ENCODE measurements around the gene COIL. TPM values are rescaled to one million over a fixed set of nuclear protein-coding genes. Genes with fewer than 3 reads are reported as not detected.
A peak's percentile ranks its signal among the peaks of the same experiment; 100 is the strongest.

Gene COIL
- total and polyA plus RNA-seq, 9 of the 15 experiments (the other 6 are each of a cell fraction or from before 2014, with no cell fraction given): 23.9 to 41.3 (median 28.7) TPM

DNA sequence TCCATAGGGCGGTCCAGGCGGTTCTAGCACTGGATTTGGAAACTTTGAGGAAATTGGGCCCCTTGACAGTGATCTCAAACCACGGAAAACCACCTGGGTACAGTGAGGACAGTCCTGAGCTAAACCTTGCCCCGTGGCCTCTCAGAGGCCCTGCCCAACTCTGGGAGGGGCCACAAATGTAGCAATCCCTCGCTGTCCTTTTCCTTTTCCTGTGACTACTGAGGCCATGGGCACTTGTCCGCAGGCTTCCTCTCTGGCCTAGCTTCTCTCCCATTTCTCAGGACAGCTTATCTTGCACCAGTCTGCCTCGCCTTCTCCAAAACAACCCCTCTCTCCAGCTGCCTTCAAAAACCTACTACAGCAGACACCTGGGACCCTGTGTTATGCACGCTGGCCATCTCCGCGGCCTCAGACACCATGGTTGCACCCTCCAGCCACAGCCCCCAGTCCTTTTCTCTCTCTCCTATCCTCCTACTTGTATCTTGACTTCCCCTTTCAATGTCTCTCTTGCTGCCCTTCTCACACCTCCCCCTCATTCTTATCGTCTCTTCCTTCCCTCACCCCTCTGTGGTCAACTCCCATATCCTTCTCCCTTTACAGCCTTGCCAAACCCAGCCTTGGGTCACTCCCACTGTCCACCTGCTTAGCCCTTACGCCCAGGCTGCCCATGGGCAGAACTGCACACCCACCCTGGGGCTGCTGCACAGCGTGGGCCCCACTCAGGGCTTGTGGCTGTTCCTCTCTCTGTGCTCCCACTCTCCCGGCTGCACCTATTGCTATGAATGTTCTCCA is 24.7 kb upstream of the COIL start (continued):
- TF ChIP-seq GTF3C2 (IDR thresholded peaks at IDR 0.05; ENCODE audit: borderline replicate concordance, extremely low read depth, insufficient read length) (no peak), ARID2 (IDR thresholded peaks at IDR 0.05) (peak; percentile 36; the same call in 1 of the 2 replicates), NFIX (CRISPR knock-in tag; IDR thresholded peaks at IDR 0.05; ENCODE audit: low read depth) (no peak), JUND (IDR thresholded peaks at IDR 0.05; ENCODE audit: borderline replicate concordance, low read depth, low read length) (peak; percentile 49; the same call in 1 of the 2 replicates), JUND (tag; IDR thresholded peaks at IDR 0.05; ENCODE audit: borderline replicate concordance, low read depth, low read length) (peak; percentile 61; the same call in 1 of the 3 replicates), DPF2 (IDR thresholded peaks at IDR 0.05) (peak; percentile 98), TOE1 (IDR thresholded peaks at IDR 0.05; ENCODE audit: borderline replicate concordance) (peak; percentile 69), TOE1 (CRISPR knock-in tag; IDR thresholded peaks at IDR 0.05; ENCODE audit: borderline replicate concordance, low read depth) (no peak), TAL1 (IDR thresholded peaks at IDR 0.05) (peak; percentile 72), ATF6 (CRISPR knock-in tag; IDR thresholded peaks at IDR 0.05) (peak; percentile 75; the same call in 1 of the 2 replicates), ETV6 (IDR thresholded peaks at IDR 0.05; ENCODE audit: borderline replicate concordance in 1 of 2, low read depth in 2 of 2, low read length in 1 of 2) (peak; percentile 57 to 73; a peak in 2 of 4 replicates), ETV6 (CRISPR knock-in tag; IDR thresholded peaks at IDR 0.05; ENCODE audit: borderline replicate concordance) (no peak)
- TF ChIP-seq, protein P1, sequence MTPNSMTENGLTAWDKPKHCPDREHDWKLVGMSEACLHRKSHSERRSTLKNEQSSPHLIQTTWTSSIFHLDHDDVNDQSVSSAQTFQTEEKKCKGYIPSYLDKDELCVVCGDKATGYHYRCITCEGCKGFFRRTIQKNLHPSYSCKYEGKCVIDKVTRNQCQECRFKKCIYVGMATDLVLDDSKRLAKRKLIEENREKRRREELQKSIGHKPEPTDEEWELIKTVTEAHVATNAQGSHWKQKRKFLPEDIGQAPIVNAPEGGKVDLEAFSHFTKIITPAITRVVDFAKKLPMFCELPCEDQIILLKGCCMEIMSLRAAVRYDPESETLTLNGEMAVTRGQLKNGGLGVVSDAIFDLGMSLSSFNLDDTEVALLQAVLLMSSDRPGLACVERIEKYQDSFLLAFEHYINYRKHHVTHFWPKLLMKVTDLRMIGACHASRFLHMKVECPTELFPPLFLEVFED (CRISPR knock-in tag; conservative IDR thresholded peaks at IDR 0.05): peak; percentile 80; the same call in 1 of the 2 replicates
- TF ChIP-seq, protein P2, sequence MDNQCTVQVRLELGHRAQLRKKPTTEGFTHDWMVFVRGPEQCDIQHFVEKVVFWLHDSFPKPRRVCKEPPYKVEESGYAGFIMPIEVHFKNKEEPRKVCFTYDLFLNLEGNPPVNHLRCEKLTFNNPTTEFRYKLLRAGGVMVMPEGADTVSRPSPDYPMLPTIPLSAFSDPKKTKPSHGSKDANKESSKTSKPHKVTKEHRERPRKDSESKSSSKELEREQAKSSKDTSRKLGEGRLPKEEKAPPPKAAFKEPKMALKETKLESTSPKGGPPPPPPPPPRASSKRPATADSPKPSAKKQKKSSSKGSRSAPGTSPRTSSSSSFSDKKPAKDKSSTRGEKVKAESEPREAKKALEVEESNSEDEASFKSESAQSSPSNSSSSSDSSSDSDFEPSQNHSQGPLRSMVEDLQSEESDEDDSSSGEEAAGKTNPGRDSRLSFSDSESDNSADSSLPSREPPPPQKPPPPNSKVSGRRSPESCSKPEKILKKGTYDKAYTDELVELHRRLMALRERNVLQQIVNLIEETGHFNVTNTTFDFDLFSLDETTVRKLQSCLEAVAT (IDR thresholded peaks at IDR 0.05): peak; percentile 34 to 96; a peak in 3 of 4 replicates
- TF ChIP-seq, protein P3, sequence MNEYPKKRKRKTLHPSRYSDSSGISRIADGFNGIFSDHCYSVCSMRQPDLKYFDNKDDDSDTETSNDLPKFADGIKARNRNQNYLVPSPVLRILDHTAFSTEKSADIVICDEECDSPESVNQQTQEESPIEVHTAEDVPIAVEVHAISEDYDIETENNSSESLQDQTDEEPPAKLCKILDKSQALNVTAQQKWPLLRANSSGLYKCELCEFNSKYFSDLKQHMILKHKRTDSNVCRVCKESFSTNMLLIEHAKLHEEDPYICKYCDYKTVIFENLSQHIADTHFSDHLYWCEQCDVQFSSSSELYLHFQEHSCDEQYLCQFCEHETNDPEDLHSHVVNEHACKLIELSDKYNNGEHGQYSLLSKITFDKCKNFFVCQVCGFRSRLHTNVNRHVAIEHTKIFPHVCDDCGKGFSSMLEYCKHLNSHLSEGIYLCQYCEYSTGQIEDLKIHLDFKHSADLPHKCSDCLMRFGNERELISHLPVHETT (CRISPR knock-in tag; conservative IDR thresholded peaks at IDR 0.05 in 1 of 2, IDR thresholded peaks at IDR 0.05 in 1 of 2): peak in 1 of 2 experiments; percentile 64; a peak in 1 of 4 replicates
